Cardiac fibroblast (primary cell): Measurements from ENCODE around the gene COL6A3.

Source experiments
- DNase-seq, 2 donors: peaks; one replicate each; pipeline versions ENCODE4 v3.0.0 to v3.0.0-alpha.2; 2010; ENCODE audit warnings: low read depth in 2 of 2
- H3K4me3 ChIP-seq, 2 donors: replicated peaks in 1 of 2; 1 replicate in 1 of 2; 2 replicates in 1 of 2; pipeline ENCODE4 v1.5.1; 2011; ENCODE audit warnings: low read depth in 2 of 2, low read length in 2 of 2, mild to moderate bottlenecking in 2 of 2, moderate library complexity in 1 of 2
- CTCF ChIP-seq: IDR thresholded peaks from one replicate; pipeline ENCODE4 v1.5.1; 2011; ENCODE audit warnings: low read depth, mild to moderate bottlenecking, low read length, inconsistent platforms

The COL6A3 gene

GRCh38 chr2:237319086-237319820 is 94.7 kb downstream of the COL6A3 start:
- TF ChIP-seq CTCF = no peak
- DNase-seq = no peak
- no peak overlapping the region for H3K4me3 ChIP-seq

- no peak overlapping the region for H3K4me3 ChIP-seq
- TF ChIP-seq CTCF = no peak
- peak in 1 of 2 donors; percentile 51 for DNase-seq
Observed at GRCh38 chr2:237316339-237316738, 97.6 kb downstream of the COL6A3 start.

- no peak for TF ChIP-seq CTCF
- peak; percentile 69 to 76 for DNase-seq
- no peak overlapping the region for H3K4me3 ChIP-seq
Observed at GRCh38 chr2:237315829-237316225, 98.1 kb downstream of the COL6A3 start.

GRCh38 chr2:237315170-237315828 is 98.7 kb downstream of the COL6A3 start:
- no peak overlapping the region for H3K4me3 ChIP-seq
- peak; percentile 97 for DNase-seq
- peak; percentile 41 for TF ChIP-seq CTCF

- TF ChIP-seq CTCF = no peak
- no peak overlapping the region for H3K4me3 ChIP-seq
- no peak for DNase-seq
Observed at GRCh38 chr2:237314681-237315080, 99.3 kb downstream of the COL6A3 start.

- no peak for TF ChIP-seq CTCF
- H3K4me3 ChIP-seq = no peak overlapping the region
- peak in 1 of 2 donors; percentile 25 for DNase-seq
Observed at GRCh38 chr2:237314198-237314597, 99.8 kb downstream of the COL6A3 start.
